GM21723 (cell line): Measurements from ENCODE around the gene TGFBR2.

Experiments used
- ATAC-seq: cut with Tn5 transposase; IDR thresholded peaks from one replicate; pipeline ENCODE4 v1.9.1; 2021; ENCODE audit warnings: mild to moderate bottlenecking, moderate library complexity; ENCODE audit not compliant: unreplicated experiment

Gene TGFBR2

DNA sequence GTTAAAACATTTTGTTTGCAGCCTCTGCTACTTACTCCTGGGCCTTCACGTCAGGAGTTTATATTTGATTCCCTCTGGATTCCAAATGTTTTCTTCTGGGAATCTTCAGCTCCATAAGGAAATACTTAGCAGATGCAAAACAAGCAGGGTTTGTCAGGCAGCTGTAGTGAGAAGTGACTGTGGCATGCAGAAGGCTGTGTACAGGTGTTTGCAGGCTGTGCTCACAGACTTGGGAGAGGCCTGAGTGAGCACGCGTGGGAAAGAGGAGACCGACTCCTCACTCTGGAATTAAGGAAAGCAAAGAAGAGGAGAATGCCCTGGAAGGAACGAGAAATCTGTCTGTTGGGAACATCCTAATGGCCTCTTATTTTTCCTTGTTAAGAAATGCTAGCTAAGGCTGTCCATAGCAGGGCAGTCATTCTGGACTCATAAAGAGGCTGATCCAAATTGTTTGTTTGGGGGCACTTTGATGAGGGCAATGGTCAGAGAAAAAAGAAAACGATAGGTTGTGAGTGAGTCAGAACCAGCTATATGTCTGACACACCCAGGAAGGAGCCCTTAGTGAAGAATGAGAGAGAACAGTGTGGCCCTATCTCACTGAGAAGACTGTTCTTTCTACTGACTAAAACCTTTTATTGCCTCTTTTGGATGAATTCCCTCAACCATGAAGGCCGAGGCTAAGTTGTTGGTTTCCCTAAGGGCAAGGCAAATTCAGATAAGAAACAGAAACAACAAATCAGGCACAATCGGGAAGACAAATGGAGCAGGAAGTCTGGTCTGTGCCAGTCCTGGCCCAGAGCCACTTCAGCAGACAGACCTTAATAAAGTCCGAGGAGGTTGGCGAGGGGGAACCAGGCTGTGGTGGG, 82.6 kb downstream of the TGFBR2 start:
- ATAC-seq, result no peak

DNA sequence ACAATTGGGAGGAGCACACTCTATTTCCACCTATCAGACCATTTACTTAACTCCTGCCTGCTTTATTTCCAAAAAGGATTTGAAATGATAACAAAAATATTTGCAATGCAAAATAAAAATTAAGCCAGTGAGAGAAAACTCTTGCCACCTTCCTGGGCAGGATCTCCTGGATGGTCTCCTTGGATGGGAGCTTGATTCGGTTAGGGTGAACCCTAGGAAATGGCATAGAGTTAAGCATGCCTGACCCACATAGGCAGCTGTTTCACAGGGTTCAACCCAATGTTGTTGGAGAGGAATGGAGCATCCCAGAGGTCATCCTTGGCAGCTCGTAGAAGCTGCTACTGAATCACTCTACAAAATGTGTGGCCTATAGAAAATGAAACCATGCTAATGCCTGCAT, 83.8 kb downstream of the TGFBR2 start:
- no peak for ATAC-seq

DNA sequence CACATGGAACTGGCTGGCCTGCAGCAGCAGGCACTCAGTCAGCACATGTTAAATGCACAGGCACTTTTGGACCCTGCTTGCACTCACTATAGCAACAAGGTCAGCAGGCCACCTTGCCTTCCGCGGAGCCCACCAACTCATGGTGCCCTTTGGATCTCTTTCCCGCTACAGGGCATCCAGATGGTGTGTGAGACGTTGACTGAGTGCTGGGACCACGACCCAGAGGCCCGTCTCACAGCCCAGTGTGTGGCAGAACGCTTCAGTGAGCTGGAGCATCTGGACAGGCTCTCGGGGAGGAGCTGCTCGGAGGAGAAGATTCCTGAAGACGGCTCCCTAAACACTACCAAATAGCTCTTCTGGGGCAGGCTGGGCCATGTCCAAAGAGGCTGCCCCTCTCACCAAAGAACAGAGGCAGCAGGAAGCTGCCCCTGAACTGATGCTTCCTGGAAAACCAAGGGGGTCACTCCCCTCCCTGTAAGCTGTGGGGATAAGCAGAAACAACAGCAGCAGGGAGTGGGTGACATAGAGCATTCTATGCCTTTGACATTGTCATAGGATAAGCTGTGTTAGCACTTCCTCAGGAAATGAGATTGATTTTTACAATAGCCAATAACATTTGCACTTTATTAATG, 85.0 kb downstream of the TGFBR2 start:
- no peak for ATAC-seq

DNA sequence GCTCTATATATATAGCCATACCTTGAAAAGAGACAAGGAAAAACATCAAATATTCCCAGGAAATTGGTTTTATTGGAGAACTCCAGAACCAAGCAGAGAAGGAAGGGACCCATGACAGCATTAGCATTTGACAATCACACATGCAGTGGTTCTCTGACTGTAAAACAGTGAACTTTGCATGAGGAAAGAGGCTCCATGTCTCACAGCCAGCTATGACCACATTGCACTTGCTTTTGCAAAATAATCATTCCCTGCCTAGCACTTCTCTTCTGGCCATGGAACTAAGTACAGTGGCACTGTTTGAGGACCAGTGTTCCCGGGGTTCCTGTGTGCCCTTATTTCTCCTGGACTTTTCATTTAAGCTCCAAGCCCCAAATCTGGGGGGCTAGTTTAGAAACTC, 85.5 kb downstream of the TGFBR2 start:
- ATAC-seq, result no peak

DNA sequence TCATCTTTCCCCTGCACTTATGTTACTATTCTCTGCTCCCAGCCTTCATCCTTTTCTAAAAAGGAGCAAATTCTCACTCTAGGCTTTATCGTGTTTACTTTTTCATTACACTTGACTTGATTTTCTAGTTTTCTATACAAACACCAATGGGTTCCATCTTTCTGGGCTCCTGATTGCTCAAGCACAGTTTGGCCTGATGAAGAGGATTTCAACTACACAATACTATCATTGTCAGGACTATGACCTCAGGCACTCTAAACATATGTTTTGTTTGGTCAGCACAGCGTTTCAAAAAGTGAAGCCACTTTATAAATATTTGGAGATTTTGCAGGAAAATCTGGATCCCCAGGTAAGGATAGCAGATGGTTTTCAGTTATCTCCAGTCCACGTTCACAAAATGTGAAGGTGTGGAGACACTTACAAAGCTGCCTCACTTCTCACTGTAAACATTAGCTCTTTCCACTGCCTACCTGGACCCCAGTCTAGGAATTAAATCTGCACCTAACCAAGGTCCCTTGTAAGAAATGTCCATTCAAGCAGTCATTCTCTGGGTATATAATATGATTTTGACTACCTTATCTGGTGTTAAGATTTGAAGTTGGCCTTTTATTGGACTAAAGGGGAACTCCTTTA, 86.2 kb downstream of the TGFBR2 start:
- ATAC-seq, result no peak

DNA sequence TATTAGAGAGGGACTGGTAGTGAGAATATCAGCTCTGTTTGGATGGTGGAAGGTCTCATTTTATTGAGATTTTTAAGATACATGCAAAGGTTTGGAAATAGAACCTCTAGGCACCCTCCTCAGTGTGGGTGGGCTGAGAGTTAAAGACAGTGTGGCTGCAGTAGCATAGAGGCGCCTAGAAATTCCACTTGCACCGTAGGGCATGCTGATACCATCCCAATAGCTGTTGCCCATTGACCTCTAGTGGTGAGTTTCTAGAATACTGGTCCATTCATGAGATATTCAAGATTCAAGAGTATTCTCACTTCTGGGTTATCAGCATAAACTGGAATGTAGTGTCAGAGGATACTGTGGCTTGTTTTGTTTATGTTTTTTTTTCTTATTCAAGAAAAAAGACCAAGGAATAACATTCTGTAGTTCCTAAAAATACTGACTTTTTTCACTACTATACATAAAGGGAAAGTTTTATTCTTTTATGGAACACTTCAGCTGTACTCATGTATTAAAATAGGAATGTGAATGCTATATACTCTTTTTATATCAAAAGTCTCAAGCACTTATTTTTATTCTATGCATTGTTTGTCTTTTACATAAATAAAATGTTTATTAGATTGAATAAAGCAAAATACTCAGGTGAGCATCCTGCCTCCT, 87.2 kb downstream of the TGFBR2 start:
- ATAC-seq, result peak; percentile 89

DNA sequence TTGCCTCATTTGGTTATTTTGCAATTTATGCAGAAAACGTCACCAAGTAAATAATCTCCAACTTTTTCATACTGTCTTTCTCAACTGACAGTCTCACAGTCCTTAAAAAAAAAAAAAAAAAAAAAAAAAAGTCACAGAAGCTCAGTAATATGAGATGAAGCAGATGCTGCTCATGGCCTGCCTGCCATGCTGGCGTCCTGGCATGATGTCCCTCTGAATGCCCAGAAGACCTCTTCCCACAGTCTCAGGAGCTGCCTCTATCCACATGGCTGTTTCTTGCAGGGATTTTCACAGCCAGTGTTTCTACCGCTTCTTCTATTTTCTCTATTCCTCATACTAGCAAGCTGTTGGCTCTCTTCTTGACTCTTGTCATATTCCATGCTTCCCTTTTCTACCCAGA, 87.7 kb downstream of the TGFBR2 start:
- ATAC-seq, result no peak

DNA sequence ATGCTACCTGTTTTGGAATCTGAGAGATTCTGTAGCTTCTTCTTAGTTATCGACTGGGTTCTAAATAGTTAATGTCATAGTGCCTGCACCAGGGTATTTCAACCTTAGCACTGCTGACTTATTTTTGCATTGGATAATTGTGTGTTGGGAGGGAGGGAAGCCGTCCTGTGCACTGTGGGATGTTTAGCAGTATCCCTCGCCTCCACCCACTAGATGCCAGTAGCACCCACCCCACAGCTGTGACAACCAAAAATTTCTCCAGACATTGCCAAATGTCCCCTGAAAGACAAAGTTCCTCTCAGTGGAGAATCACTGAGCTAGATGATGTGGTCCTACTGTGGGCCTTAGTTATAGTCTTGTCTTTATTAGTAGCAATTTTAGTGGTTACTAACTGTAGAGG, 88.3 kb downstream of the TGFBR2 start:
- no peak for ATAC-seq

DNA sequence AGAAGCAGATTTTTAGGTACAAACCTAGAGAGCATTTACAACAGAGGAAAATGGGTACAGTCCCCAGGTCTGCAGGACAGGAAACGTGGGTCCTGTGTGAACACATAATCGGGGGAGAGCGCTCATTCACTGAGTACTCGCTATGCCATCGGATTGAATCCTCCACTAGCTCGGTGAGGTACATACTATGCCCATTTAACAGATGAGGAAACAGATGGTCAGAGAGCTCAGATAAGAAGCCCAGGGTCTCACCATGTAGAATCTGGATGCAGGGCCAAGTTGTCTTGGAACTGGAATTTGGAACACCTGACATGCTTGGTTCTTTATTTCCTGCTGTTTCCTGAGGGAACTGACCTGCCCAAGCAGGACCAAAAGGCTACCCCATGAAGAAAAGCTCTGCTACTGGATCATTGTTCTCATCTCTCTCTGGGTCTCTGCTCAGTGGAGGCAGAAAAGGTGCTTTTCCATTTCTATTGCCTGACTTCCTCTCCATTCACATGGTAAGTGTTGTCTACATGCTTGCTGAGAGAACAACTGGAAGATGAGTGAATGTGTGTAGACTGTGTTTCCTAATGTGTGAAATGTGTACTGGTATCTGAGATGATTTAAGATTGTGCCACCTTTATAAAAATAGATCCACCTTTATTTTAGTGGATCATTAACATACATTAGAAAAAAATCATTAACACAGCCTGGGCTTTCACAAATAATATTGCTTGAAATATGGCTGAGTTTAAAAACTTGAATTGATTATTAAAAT, 89.1 kb downstream of the TGFBR2 start:
- ATAC-seq, result no peak

DNA sequence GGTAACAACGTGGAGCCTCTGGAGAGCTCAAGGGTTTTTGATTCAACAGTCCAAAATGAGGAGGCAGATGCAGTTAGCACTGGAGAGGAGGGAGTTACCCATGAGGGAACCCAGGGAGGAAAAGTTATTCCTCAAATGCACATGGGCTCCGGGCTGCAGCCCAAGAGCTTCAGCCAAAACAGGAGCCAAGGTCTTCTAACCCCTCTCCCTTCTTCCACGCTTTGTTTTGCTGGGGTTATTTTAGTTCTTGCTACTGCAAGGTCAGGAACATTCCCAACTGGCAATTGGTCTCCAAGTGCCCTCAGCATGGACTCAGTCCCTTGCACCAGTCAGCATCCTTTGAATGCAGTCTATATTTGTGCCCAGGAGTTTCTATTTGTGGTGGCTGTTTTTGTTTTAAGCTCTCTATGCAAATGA, 90.0 kb downstream of the TGFBR2 start:
- no peak for ATAC-seq

DNA sequence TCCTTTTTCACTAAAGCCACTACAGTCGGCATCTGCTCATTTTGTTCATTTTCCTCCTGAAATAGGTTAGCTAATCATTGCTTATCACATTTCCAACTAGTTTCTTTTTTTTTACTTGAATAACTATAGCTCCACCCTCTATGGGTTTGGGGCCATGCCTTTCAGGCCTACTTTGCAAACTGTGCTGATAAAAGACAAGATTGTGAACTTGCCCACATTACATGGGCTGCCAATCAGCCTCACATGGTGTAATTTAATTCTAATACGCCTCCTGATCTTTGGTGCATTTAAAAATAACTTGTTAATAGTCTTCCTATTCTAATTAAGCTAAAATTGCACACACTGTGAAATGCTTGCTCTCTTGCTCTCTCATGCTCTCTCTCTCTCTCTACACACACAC, 90.5 kb downstream of the TGFBR2 start:
- ATAC-seq, result no peak

DNA sequence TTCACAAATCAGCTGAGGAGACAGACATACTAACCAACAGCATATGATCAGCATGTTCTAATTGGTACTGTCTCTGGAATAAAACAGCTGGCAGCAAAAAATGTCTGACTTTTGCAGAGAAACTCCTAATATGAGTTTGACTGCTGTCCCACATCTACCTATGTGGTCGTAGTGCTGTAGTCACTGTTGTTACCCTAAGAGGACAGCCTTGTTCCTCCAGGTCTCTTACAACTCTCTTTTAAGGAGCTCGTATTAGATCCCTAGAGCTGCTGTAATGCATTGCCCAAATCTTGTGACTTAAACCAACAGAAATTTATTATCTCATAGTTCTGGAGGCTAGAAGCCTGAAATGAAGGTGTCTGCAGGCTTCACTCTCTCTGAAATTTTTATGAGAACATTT, 92.1 kb downstream of the TGFBR2 start:
- ATAC-seq, result no peak

DNA sequence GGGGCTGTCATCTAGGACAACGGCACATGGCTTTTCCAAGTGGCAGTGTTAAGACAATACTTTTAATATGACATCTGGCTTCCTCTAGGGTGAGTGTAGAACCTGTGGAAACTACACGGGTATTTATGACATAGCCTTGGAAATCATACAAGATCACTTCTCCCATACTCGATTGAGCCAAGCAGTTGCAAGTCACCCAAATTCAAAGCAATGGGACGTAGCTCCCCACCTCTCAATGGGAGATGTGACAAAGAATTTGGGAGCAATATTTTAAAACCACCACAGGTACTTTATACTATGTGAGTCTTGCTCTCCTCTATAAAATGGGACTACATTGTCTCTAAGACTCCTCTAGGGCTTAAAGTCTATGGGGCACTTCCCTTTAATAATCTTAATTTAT, 93.5 kb downstream of the TGFBR2 start:
- no peak for ATAC-seq

DNA sequence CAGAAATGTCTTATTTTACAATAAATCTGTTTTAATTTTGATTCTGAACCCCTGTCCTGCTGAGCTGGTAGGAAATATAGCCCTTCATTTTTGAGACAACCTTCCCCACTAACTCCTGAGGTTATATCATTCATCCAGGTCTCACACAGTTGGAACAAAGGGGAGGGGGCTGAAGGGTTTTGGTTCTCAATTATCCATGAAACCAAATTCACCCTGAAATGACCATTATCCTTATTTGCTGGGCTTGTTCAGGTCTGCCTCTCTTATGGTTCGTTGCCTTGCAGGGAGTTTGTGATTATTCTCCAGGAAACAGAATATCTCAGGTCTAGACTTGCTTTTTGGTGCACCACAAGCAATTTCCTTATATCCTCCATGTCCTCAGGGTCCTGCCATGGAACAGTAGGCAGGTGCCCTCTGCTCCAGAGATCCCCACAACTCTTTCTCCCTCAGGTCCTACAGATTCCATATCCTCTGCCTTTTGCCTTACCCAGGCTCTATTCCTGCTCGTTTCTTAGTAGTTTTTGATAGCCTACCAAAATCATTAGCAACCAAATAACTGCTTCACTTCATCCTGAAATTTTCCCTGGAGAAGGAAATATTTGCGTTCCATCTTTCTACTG, 94.4 kb downstream of the TGFBR2 start:
- ATAC-seq, result no peak

DNA sequence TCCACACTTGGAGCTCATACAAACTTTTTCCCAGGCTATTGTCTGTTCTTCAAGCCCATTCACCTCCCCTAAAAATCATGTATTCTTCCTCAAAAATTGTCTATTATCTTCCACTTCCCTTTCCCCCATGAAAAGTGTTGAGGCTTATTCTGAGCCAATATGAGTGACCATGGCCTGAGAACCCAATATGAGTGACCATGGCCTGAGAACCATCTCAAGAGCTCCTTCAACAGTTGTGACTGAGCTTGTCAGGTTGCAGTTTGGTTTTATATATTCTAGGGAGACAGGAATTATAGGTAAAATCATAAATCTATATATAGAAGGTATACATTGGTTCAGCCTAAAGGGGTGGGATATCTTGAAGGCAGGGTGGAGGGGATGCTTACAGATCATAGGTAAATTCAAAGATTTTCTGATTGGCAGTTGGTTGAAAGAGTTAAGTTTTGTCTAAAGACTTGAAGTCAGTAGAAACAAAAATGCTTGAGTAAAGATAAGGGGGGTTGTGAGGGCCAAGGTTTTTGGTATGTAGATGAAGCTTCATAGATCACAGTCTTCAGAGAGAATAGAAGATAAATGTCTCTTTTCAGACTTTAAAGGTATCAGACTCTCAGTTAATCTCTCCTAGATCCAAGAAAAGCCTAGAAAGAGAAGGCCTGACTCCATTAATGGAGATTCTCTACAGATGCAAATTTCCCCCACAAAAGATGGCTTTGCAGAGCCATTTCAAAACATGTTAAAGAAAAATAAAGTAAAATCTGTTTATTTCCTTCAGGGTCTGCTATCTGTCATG, 95.8 kb downstream of the TGFBR2 start:
- no peak for ATAC-seq

DNA sequence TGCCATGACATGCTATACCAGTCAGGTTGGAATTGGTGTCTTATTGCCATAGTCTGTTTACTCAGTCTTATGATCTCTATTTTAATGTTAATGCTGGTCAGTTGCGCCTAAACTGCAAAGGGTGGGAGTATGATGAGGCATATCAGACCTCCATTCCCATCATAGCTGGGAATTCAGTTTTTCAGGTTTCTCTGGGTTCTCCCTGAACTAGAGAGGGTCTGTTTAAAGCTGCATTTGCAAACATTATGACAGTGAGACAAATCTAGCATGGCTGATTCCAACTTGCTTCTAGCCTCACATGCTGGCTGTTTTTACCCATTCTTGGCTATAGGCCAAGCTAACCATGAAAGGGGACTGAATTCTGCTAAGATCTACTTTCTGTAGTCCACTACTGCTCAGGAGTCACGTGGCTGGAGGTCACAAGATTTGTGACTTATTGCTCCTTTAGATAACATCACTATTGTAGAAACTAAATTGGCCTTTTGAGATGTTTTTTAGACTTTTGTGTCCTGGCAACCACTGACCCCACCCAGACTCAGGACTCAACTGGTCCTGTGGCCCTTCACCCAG, 96.5 kb downstream of the TGFBR2 start:
- no peak for ATAC-seq

DNA sequence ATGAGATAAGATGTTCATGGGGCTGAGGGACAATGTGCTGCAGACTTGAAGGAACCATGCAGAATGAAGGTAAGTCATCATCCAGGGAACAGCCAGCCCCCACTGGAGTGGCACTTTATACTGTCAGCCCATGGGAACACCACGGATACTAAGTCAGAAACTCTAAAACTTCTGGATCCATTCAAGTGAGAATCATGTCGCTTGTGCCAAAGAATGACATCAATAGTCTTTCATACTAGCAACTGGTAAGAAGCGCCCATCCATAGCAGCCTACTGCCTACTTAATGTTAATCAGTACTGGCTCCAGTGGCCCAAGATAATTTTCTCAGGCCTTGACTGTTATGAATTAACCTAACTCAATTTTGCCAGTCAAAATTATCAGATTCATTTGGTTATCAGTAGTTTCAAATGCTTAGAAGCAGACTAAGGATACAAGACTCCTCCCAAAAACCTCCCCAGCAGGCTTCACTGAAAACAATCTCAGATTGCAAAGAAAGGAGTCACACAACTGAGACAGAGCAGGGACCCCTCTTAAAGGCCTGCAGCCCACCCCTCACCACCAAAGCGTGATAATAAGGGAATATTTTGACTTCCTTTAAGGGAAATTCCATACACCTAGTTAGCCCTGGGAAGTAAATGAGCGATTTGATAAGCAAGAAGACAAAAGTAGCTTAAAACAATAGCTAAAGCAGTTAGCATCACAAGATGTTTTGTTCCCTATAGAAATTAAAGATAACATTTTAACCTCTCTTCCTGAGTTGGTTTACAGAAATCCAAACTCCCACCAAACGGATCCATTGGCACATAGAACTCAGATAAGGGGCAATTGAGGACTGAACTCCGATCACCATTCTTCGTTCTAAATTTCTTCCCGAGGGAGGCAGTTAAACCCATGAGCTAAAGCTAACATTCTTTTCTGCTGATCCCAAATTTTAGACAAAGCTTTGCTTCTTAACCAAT, 98.8 kb downstream of the TGFBR2 start:
- ATAC-seq, result no peak

DNA sequence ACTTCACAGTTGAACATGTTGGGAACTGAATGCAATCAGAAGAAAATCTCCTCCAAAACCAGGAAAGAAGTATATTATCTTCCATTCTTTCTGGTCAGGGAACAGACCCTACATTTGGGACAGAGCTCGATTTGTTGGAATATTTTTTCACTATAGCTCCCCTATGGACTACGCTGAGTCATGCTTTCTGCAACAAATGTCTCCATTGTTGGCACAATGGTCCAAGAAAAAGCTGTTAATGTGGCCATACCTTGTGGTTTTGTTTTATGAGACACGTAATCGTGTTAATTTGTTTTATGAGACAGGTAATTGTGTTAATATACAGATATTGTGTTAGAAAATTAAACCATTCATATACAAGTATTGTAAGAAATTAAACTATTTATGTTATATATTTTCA, 101.4 kb downstream of the TGFBR2 start:
- no peak for ATAC-seq
